LNCaP clone FGC (cell line): Measurements from ENCODE around the gene PFKM.

ENCODE experiments used
- DNase-seq: peaks from one replicate; pipeline ENCODE4 v3.0.0-alpha.2; 2011; ENCODE audit warnings: low read depth
- H3K4me3 ChIP-seq: 2 replicates; pipeline ENCODE4 v1.5.1; 2011; ENCODE audit warnings: mild to moderate bottlenecking, low read depth, low read length, control low read depth
- CTCF ChIP-seq: IDR thresholded peaks from 2 replicates; pipeline ENCODE4 v1.5.1; 2012; ENCODE audit warnings: mild to moderate bottlenecking; ENCODE audit not compliant: control insufficient read depth, insufficient read depth; ENCODE audit errors: extremely low read depth

PFKM gene

GRCh38 chr12:48156652-48157017 lies 37.5 kb downstream of the PFKM start:
- H3K4me3 ChIP-seq: peak overlapping the region; percentile 91
- DNase-seq: no peak
- no peak for TF ChIP-seq CTCF

DNA sequence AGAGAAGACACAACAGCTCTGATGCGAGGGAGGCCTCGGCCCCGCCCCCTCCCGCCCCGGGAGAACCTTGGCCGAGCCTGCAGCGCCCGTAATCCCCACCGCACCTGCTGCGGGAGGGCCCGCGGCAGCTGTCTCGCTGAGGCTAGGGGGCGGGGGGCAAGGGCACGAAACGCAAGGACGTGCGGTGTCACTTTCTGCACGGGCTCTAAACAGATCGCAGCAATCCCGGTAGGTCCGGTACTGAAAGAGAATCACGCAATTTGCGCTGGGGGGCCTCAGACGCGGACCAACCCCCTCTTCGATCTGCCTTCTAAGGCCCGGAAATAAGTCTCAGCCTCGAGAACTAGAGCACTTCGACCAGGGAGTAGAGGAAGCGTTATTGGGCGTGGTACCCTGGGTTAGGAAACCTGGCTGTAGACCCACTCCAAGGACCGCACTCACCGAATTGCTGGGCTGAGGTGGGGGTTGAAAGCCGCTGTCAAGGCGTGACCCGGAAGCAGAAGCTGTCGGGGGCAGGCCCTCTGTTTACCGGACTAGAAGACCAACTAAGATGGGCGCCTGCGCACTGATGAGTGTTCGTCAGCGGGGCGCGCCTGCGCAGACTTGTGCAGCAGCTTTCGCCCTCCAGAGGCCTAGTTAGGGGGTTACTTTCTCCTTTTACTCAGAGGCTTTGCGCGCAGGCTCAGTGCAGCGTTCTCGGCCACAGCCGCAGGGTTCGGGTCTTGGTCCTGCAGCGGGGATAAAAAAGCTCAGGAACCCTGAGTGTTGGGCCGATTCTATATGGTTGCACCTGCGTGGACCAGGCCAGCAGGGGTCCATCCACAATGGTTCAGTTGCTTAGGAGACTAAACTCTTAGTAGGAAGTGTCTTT lies 38.1 kb downstream of the PFKM start, which contains the start of gene ASB8:
TSS of gene ASB8 (minus strand) at position 498 of the 871 bp plus-strand sequence. CDS start 4,019 bp downstream, outside the sequence.
- peak; percentile 95 for DNase-seq
- peak; percentile 46 for TF ChIP-seq CTCF
- peak within 1 kb of the TSS; percentile 91 for H3K4me3 ChIP-seq

DNA sequence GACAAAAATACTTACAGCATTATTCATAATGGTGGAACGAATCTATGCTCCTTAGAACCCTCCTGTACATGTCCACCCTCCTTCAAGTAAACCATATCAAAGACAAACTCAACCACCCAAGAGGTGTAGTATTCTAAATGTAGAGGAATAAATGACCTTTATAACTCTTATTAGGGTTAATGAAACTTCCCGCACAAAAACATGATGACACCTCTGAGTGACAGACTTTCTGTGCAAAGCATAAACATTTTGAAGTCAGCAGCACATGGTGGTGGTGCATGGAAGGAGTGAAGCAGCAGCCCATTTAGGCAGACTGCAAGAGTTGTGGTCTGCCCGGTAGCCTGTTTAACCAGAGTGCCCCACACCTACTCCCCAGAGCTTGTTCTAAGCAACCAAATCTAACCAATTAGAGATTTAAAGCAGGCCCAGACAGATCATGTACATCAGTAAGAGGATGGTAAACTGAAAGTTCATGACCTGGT lies 38.8 kb downstream of the PFKM start:
- TF ChIP-seq CTCF: no peak
- peak overlapping the region; percentile 91 for H3K4me3 ChIP-seq
- DNase-seq: no peak

GRCh38 chr12:48160046-48160445 lies 40.9 kb downstream of the PFKM start:
- no peak for TF ChIP-seq CTCF
- no peak overlapping the region for H3K4me3 ChIP-seq
- no peak for DNase-seq

- no peak for TF ChIP-seq CTCF
- DNase-seq: no peak
- H3K4me3 ChIP-seq: no peak overlapping the region
Measured at GRCh38 chr12:48160807-48161206, 41.6 kb downstream of the PFKM start.

GRCh38 chr12:48163150-48163747 lies 44.1 kb downstream of the PFKM start:
- DNase-seq: no peak
- no peak for TF ChIP-seq CTCF
- H3K4me3 ChIP-seq: no peak overlapping the region
